ENCODE data around the gene NUAK1.

DNA sequence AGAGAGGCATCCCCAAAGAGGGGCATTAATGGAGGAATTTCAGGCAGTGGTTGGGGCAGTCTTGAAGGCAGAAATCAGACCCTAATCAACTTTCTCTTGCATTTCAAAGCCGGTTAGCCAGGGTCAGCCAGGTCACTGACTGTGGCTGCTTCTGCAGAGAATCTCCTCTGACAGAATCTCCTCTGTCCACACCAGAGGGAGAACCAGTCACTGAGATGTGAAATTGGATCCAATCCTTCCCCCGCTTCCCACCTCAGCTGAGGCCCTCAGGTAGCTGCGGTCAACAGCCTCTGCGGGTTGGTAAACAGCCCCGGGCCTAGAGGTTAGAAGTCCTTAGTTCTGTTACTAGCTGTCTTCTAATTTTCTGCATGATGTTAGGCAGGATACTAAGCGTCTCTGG is 39.8 kb upstream of the NUAK1 start:
- TF ChIP-seq, protein P1, sequence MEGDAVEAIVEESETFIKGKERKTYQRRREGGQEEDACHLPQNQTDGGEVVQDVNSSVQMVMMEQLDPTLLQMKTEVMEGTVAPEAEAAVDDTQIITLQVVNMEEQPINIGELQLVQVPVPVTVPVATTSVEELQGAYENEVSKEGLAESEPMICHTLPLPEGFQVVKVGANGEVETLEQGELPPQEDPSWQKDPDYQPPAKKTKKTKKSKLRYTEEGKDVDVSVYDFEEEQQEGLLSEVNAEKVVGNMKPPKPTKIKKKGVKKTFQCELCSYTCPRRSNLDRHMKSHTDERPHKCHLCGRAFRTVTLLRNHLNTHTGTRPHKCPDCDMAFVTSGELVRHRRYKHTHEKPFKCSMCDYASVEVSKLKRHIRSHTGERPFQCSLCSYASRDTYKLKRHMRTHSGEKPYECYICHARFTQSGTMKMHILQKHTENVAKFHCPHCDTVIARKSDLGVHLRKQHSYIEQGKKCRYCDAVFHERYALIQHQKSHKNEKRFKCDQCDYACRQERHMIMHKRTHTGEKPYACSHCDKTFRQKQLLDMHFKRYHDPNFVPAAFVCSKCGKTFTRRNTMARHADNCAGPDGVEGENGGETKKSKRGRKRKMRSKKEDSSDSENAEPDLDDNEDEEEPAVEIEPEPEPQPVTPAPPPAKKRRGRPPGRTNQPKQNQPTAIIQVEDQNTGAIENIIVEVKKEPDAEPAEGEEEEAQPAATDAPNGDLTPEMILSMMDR (IDR thresholded peaks at IDR 0.05; ENCODE audit: low read depth, low read length), result no peak
- TF ChIP-seq EZH2phosphoT487 (IDR thresholded peaks at IDR 0.05; ENCODE audit: low read depth), result no peak

All from OCI-LY3 (cell line).